ENCODE data around the gene SELENOF. TPM values are rescaled to one million over a fixed set of nuclear protein-coding genes. Genes with fewer than 3 reads are reported as not detected.
A peak's percentile ranks its signal among the peaks of the same experiment; 100 is the strongest.

Gene SELENOF
- total RNA-seq: 100 to 1,000 TPM in 2 of 4 donors, 10 to 100 TPM in 2; 71.0 to 123 (median 102) TPM

GRCh38 chr1:86913896-86914600 is at the start of gene SELENOF:
TSS of gene SELENOF (minus strand) at chr1:86914126. CDS start at chr1:86914111, 15 bp downstream.
- H3K4me3 ChIP-seq: peak within 1 kb of the TSS; percentile 82 to 94
- TF ChIP-seq POLR2A (IDR thresholded peaks at IDR 0.05) (no peak), POLR2AphosphoS5 (IDR thresholded peaks at IDR 0.05) (peak; percentile 3), EP300 (IDR thresholded peaks at IDR 0.05) (no peak)
- TF ChIP-seq, protein P1, sequence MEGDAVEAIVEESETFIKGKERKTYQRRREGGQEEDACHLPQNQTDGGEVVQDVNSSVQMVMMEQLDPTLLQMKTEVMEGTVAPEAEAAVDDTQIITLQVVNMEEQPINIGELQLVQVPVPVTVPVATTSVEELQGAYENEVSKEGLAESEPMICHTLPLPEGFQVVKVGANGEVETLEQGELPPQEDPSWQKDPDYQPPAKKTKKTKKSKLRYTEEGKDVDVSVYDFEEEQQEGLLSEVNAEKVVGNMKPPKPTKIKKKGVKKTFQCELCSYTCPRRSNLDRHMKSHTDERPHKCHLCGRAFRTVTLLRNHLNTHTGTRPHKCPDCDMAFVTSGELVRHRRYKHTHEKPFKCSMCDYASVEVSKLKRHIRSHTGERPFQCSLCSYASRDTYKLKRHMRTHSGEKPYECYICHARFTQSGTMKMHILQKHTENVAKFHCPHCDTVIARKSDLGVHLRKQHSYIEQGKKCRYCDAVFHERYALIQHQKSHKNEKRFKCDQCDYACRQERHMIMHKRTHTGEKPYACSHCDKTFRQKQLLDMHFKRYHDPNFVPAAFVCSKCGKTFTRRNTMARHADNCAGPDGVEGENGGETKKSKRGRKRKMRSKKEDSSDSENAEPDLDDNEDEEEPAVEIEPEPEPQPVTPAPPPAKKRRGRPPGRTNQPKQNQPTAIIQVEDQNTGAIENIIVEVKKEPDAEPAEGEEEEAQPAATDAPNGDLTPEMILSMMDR (IDR thresholded peaks at IDR 0.05): peak in 2 of 4 experiments; percentile 13 to 22
- peak within 1 kb of the TSS; percentile 90 to 97 (median 93) for H3K27ac ChIP-seq
- H3K36me3 ChIP-seq: peaks cover 0 to 12% of the 10 kb centered on the region in 2 donors
- peaks cover 6 to 55% (median 16%) of the 10 kb centered on the region in 3 donors for H3K4me1 ChIP-seq
- WGBS, 2 donors (ENCODE audit: low coverage in 1 of 2): 0% methylated on average over 21 to 32 of the region's 44 CpGs
- no peaks in the 10 kb centered on the region for H3K27me3 ChIP-seq
- ATAC-seq: peak; percentile 98
- H3K9me3 ChIP-seq: no peaks in the 10 kb centered on the region

- Histone ChIP-seq H3K9me3 (no peaks in the 10 kb centered on the region), H3K4me1 (peaks cover 0 to 6% (median 0%) of the 10 kb centered on the region in 3 donors), H3K36me3 (no peaks in the 10 kb centered on the region), H3K27me3 (no peaks in the 10 kb centered on the region), H3K4me3 (no peak overlapping the region), H3K27ac (no peak overlapping the region)
- no peak for TF ChIP-seq POLR2AphosphoS5 (IDR thresholded peaks at IDR 0.05)
- TF ChIP-seq POLR2A (IDR thresholded peaks at IDR 0.05): no peak
- TF ChIP-seq EP300 (IDR thresholded peaks at IDR 0.05): no peak
- TF ChIP-seq, protein P1 (IDR thresholded peaks at IDR 0.05): no peak
- ATAC-seq: no peak
These were observed 46.6 kb upstream of the SELENOF start for GRCh38 chr1:86960548-86960947.

GRCh38 chr1:86957221-86957620 is 43.3 kb upstream of the SELENOF start:
- no peaks in the 10 kb centered on the region for H3K9me3 ChIP-seq
- H3K36me3 ChIP-seq: no peaks in the 10 kb centered on the region
- no peak for ATAC-seq
- H3K4me1 ChIP-seq: peaks cover 0 to 6% (median 0%) of the 10 kb centered on the region in 3 donors
- TF ChIP-seq POLR2A (IDR thresholded peaks at IDR 0.05) (no peak), POLR2AphosphoS5 (IDR thresholded peaks at IDR 0.05) (no peak), EP300 (IDR thresholded peaks at IDR 0.05) (no peak)
- TF ChIP-seq, protein P1 (IDR thresholded peaks at IDR 0.05): no peak
- no peaks in the 10 kb centered on the region for H3K27me3 ChIP-seq
- no peak overlapping the region for H3K27ac ChIP-seq
- H3K4me3 ChIP-seq: no peak overlapping the region

GRCh38 chr1:86956221-86956620 is 42.3 kb upstream of the SELENOF start:
- no peaks in the 10 kb centered on the region for H3K27me3 ChIP-seq
- no peak overlapping the region for H3K4me3 ChIP-seq
- peaks cover 0 to 6% (median 0%) of the 10 kb centered on the region in 3 donors for H3K4me1 ChIP-seq
- ATAC-seq: no peak
- TF ChIP-seq POLR2AphosphoS5 (IDR thresholded peaks at IDR 0.05) (no peak), POLR2A (IDR thresholded peaks at IDR 0.05) (no peak), EP300 (IDR thresholded peaks at IDR 0.05) (no peak)
- TF ChIP-seq, protein P1 (IDR thresholded peaks at IDR 0.05): no peak
- H3K9me3 ChIP-seq: no peaks in the 10 kb centered on the region
- H3K27ac ChIP-seq: no peak overlapping the region
- H3K36me3 ChIP-seq: no peaks in the 10 kb centered on the region

DNA sequence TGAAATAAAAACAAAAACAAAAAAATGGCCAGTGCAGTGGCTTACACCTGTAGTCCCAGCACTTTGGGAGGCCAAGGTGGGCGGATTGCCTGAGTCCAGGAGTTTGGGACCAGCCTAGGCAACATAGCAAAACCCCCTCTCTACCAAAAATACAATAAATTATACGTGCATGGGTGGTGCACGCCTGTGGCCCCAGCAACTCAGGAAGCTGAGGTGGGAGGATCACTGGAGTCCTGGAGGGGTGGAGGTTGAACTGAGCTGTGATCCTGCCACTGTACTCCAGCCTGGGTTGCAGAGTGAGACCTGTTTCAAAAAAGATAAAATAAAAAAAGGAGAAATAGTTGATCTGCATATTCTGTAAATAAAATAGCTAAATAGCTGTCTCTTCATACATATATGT is 41.8 kb upstream of the SELENOF start:
- H3K27me3 ChIP-seq: no peaks in the 10 kb centered on the region
- no peak for ATAC-seq
- H3K4me1 ChIP-seq: peaks cover 0 to 6% (median 0%) of the 10 kb centered on the region in 3 donors
- no peak overlapping the region for H3K27ac ChIP-seq
- H3K4me3 ChIP-seq: no peak overlapping the region
- TF ChIP-seq POLR2A (IDR thresholded peaks at IDR 0.05): no peak
- TF ChIP-seq EP300 (IDR thresholded peaks at IDR 0.05): no peak
- TF ChIP-seq, protein P1 (IDR thresholded peaks at IDR 0.05): no peak
- TF ChIP-seq POLR2AphosphoS5 (IDR thresholded peaks at IDR 0.05): no peak
- 78 to 81% methylated on average over 3 of the region's 3 CpGs for WGBS, 2 donors (ENCODE audit: low coverage in 1 of 2)
- H3K9me3 ChIP-seq: no peaks in the 10 kb centered on the region
- H3K36me3 ChIP-seq: no peaks in the 10 kb centered on the region
